GM10847 (cell line): ENCODE measurements around the gene SEPTIN12.

Source experiments
- POLR2A ChIP-seq: IDR thresholded peaks from 2 replicates; pipeline ENCODE4 v1.6.1; 2011; ENCODE audit not compliant: insufficient read length; ENCODE audit errors: extremely low read depth

The SEPTIN12 gene

DNA sequence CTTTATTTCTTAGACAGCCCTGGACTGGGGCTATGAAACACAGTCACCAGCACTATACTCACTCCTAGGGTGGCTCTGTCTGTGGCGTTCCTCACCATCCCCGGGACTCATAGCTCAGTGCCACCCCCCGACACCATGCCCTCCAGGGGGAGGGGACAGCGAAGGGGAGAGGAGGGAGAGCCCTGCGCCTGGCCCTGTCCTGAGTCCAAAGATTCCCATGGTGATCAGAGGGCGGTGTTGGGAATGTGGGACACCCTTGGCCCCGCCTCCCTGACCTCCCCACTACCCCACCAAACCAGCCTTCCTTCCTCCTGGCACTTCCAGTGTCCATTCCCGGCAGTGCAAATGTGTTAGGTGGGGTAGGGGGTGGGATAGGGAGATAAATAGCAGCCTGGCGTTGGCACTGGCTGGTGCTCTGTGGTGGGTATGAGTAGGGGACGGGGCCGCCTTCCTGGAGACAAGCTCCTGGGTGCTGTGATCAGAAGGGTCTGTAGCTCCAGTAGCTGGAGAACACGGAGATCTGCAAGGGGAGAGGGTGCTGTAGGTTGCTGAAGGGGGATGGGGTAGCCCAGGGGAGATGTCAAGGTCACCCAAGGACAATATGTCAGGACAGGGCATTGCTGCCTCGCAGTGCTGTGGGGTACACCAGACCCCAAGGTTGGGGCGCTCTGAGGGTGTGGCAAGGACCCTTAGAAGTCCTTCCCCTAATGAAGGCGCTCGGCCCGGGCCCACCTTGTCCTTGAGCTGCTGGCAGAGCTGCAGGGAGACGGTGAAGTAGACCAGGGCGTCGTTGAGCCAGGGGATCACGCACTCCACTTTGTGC is 9.0 kb upstream of the SEPTIN12 start:
- TF ChIP-seq POLR2A, result no peak

DNA sequence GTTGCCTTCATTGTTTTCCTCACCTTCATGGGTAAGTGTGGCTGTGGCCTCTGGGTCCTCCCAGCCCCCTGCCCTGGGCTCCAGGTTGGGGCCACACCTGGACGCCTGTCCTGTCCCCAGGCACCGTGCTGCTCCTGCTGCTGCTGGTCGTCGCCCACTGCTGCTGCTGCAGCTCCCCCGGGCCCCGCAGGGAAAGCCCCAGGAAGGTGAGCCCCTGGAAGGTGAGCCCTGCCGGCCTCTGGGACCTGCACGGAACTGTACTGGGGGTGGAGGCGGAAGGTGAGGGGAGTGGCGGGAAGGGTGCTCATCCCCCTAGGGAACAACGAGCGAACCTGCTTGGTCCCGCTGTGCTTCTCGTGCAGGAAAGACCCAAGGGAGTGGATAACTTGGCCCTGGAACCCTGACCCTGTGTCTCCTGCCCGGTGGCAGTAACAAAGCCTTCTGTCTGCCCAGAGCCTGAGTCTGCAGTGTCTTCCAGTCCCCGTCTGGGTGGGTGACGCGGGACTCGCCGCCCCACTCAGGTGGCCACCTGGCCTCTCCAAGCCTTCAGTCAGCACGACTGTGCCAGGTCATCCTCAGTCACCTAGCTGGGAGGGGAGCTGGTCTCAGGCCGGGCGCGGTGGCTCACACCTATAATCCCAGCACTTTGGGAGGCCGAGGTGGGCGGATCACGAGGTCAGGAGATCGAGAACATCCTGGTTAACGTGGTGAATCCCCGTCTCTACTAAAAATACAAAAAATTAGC is 7.9 kb upstream of the SEPTIN12 start:
- TF ChIP-seq POLR2A, result no peak

DNA sequence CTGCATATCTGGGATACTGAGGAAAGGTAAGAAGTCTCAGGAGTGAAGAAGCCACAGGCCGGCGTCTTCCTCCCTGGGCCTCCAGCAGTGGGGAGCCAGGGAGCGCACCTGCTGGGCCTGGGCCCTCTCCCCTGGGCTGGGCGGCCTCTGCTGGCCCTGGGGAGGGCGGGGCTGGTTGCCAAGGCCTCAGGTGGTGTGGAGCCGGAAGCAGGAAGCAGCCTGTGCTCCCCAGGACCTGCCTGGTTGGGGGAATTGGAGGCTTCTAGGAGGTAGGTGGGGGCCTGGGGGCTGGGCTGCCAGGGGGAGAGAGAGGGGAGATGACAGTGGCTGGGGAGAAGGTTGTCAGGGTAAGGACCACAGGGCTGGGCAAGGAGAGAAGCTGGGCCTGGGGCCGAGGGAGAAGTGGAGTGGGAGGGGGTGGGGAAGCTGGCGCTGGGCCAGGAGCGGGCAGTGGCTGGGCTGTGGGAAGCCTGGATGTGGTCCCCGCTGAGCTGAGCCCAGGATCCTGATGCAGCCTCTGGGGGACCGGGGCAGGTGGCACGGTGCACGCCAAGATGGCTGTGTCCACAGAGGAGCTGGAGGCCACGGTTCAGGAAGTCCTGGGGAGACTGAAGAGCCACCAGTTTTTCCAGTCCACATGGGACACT is 7.2 kb upstream of the SEPTIN12 start, which contains the start of gene SMIM22:
Gene SMIM22, plus strand, starts transcription at position 189 of the 647 bp plus-strand sequence. Its CDS starts 366 bp downstream, at position 555.
- no peak for TF ChIP-seq POLR2A

DNA sequence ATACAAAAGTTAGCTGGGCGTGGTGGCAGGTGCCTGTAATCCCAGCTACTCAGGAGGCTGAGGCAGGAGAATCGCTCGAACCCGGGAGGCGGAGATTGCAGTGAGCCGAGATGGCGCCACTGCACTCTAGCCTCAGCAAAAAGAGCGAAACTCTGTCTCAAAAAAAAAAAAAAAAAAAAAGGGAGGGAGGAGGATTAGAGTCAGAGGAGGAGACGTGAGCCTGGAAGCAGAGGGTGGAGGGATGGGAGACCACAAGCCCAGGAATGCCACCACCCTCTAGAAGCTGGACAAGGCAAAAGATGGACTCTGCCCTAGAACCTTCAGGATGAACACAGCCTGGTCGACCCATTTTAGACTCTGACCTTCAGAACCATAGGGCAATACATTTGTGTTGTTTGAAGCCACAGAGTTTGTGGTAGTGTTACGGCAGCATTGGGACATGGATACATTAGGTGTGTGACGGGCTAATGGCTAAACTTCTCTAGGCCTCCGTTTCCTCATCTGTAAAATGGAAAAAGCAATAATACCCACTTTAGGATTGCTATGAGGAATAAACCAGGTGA is 4.9 kb upstream of the SEPTIN12 start:
- TF ChIP-seq POLR2A, result no peak

DNA sequence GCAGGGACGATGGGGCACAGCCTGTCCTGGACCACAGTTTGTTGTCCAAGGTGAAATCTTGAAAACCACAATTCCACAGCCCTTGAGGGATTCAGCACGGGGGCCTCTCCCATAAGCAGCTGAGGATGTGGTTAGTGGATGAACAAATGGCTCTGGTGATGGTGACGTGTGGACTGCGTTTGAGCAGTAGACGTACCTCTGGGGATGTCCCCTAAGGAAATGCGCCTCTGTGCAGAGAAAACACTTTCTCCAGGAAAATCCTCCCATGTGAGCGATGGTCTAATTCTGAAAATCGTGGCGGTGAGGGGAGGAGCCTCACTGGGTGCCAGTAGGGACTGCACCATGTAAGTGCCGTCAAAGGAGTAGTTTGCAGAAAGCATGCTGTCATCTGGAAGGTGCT is 2.7 kb upstream of the SEPTIN12 start:
- no peak for TF ChIP-seq POLR2A

DNA sequence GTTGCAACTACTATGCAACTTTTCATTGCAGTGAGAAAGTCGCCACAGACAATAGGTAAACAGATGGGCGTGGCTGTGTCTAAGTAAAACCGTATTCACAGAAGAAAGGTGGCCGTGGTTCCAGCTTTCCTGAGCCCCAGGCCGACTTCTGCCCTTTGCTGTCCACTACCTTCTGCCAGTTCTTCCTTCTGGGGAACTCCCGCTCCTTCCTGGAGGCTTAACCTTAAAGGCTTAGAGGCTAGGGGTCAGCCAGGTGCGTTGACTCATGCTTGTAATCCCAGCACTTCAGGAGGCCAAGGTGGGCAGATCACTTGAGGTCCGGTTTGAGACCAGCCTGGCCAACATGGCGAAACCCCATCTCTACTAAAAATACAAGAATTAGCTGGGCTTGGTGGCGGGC is 2.1 kb upstream of the SEPTIN12 start:
- TF ChIP-seq POLR2A, result no peak

DNA sequence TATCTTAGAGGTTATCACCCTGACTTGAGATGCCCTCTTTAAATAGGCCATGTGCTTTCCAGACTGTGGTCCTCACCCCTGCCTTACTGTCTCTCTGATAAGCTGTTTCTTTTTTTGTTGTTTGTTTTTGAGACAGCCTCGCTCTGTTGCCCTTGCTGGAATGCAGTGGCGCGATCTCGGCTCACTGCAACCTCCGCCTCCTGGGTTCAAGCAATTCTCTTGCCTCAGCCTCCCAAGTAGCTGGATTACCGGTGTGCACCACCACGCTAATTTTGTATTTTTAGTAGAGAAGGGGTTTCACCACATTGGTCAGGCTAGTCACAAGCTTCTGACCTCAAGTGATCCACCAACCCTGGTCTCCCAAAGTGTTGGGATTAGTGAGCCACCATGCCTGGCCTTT is 765 bp upstream of the SEPTIN12 start:
- TF ChIP-seq POLR2A, result no peak

DNA sequence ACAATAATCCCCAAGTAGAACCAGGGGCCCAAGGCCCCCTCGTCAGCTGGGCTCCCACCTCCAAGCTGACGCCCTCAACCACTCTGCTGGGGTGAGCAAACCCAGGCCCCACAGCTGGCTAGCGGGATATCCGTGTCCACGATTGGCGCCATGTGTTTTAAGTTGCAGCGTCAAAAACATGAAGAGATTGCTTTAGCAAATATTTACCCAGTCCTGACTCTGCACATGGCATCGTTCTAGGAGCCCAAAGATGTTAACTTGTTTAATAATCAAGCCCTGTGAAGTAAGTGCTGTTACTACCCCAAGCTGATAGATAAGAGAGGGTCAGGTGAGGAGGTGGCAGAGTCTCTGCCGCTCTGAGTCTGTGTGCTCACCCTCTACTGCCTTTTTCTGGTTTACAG is 344 bp upstream of the SEPTIN12 start:
- TF ChIP-seq POLR2A, result no peak

DNA sequence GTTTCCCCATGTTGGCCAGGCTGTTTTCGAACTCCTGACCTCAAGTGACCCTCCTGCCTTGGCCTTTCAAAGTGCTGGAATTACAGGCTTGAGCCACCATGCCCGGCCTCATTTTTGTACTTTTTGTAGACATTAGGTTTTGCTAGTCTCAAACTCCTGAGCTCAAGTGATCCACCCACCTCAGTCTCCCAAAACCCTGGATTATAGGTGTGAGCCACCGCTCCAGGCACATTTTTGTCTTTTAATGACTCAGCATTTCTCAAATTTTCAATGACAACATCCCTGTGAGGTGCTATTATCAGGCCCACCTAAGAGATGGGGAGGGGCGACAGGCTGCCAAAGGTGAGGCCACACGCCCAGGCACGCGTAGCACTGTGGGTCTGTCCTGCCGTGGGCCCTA is 1.1 kb downstream of the SEPTIN12 start:
- TF ChIP-seq POLR2A, result no peak

DNA sequence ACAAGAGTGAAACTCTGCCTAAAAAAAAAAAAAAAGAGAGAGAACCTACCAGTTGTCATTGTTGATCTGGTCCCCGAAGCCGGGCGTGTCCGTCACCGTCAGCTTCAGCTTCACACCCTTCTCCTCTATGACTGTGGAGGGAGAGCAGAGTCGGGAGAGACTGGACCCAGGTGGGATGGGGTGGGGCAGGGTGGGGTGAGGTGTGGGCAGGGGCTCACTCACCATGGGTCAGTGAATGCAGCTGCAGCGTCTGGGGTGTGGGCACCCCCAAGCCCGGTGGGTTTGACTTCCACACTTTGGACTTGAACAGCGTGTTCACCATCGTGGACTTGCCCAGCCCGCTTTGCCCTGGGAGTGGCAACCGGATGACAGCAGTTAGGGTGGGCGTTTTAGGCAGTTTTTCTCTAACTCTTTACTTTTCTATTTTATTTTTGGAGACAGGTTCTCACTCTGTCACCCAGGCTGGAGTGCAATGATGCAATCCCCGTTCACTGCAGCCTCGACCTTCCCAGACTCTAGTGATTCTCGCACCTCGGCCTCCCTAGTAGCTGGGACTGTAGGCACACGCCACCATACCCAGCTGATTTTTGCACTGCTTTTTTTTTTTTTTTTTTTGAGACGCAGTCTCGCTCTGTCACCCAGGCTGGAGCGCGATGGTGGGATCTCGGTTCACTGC is 2.2 kb downstream of the SEPTIN12 start:
- no peak for TF ChIP-seq POLR2A

DNA sequence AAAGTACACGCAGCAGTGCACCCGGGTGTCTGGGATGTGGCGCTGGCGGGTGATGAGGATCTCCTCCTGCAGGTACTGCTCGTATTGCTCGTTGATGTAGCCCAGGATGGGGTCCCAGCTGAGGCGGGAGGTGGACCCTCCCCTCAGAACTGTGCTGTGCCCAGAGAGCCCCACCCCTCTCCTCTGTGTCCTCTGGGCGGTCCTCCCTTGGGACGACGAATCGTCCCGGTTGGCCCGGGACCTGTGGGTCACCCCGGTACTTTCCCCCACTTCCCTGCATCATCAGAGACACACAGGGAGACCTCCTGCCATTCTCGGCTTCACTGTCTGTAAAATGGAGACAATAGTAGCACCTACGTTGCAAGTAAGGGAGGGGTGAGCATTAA is 4.2 kb downstream of the SEPTIN12 start:
- TF ChIP-seq POLR2A, result no peak

DNA sequence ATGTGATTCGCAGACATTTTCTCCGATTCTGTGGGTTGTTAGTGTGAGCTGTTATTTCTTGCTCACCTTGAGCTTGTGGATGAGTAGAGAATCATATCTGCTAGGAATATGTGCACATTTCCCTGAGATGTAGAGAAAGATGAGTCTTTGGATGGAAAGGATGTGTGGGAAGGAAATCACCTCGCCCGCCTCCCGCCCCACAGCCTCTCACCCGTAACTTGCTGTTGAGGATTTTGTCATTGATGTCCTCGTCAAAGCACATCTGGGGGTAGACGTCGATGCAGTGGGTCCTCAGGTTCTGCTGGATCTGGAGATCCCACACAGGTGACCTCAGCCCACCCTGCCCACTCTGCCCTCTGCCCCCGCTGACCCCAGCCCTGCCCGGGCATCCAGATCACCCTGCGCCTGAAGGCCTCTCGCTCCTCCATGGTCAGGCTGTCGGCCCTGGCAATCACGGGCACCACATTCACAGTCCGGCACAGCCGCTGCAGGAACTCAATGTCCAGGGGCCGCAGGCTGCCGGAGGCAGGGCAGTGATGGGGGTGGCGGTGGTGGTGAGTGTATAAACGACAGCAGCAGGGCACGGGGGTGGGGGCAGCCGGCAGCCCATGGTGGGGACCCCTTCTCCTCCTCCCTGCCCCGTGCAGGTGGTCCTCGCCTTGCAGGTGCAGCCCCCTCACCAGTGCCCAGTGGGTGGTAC is 4.7 kb downstream of the SEPTIN12 start:
- no peak for TF ChIP-seq POLR2A

DNA sequence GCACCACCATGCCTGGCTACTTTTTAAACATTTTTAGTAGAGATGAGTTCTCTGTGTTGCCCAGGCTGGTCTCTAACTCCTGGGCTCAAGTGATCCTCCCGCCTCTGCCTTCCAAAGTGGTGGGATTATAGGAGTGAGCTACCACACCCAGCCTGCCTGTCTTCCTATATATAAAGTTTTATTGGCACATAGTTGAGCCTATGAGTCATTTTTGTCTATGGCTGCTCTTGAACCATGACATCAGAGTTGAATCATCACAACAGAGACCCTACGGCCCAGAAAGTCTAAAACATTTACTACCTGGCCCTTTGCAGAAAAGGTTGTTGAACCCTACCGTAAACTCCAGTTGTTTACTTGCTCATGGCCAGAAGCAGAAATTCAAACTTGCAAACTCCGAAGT is 7.9 kb downstream of the SEPTIN12 start:
- no peak for TF ChIP-seq POLR2A

DNA sequence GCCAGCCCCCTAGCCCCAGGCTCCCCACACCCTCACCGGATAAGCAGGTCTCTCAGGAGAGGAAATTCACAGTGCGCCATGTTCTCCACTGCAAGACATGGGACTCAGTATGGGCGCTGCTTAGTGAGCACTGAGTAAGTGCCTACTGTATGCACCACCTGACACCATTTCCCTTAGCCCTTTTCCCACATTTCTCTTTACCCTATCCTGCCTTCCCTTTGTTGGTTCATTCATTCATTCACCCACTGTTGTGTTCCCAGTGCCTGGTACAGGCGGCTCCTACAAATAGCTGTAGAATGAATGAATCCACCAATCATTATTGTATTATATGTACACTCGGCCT is 10.1 kb downstream of the SEPTIN12 start:
- TF ChIP-seq POLR2A, result no peak

DNA sequence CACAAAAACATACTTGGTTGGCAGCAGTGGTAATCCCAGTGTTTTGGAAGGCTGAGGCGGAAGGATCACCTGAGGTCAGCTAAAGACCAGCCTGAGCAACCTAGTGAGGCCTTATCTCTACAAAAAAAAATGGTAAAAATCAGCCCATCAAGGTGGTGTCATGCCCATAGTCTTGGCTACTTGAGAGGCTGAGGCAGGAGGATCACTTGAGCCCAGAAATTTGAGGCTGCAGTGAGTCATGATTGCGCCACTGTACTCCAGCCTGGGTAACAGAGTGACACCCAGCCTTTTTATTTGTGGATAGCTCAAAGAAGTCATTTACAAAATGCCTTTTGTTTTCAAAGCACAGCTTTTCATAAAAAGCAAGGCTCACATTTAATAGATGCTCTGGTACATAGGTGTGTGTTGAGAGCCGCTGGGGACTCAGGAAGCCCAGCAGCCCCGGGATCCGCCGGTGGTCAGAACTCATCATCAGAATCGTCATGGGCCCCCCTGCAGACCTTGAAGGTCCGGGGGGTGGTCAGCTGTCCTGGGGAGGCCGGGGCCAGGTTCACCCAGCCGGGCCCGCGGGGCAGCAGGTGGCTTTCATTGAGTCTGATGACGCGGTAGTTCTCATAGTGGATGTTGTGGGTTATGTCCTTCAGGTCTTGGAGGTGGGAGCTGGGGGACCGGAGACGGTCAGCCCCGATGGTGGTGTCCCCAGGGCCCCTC is 10.7 kb downstream of the SEPTIN12 start:
- no peak for TF ChIP-seq POLR2A
